HUES48 (cell line): ENCODE measurements around the gene NTM.
"Not testable (repeated sequence)": the region's sequence is repeated elsewhere in the genome, so short reads cannot be mapped to it uniquely, and the experiment has no call there.

ENCODE experiments used
- H3K27ac ChIP-seq: one replicate; pipeline ENCODE4 v1.7.0; 2013; ENCODE audit warnings: low read depth, low read length, inconsistent platforms
- H3K27me3 ChIP-seq: 2 replicates; pipeline ENCODE4 v1.6.1; 2013; ENCODE audit warnings: mild to moderate bottlenecking, low read length; ENCODE audit not compliant: control insufficient read depth, insufficient read depth
- H3K36me3 ChIP-seq: 2 replicates; pipeline ENCODE4 v1.6.1; 2013; ENCODE audit warnings: low read length; ENCODE audit not compliant: control insufficient read depth, insufficient read depth
- H3K4me1 ChIP-seq: 2 replicates; pipeline ENCODE4 v1.6.1; 2013; ENCODE audit warnings: mild to moderate bottlenecking, low read length; ENCODE audit not compliant: control insufficient read depth, insufficient read depth
- H3K4me3 ChIP-seq: 2 replicates; pipeline ENCODE4 v1.5.1; 2013; ENCODE audit warnings: mild to moderate bottlenecking, low read depth, low read length
- H3K9ac ChIP-seq: 2 replicates; pipeline ENCODE4 v1.6.1; 2013; ENCODE audit warnings: mild to moderate bottlenecking, low read depth, low read length, moderate library complexity
- H3K9me3 ChIP-seq: 2 replicates; pipeline ENCODE4 v1.6.1; 2013; ENCODE audit warnings: low read length; ENCODE audit not compliant: control insufficient read depth, insufficient read depth

Gene NTM

GRCh38 chr11:131481303-131481702, 110.9 kb downstream of the NTM start:
- H3K9ac ChIP-seq, result no peak overlapping the region
- H3K4me3 ChIP-seq, result no peak overlapping the region
- no peaks in the 10 kb centered on the region for H3K36me3 ChIP-seq
- H3K9me3 ChIP-seq, result no peaks in the 10 kb centered on the region
- no peak overlapping the region for H3K27ac ChIP-seq
- no peaks in the 10 kb centered on the region for H3K27me3 ChIP-seq
- H3K4me1 ChIP-seq, result peaks cover 8% of the 10 kb centered on the region

- H3K36me3 ChIP-seq, result no peaks in the 10 kb centered on the region
- H3K4me3 ChIP-seq, result no peak overlapping the region
- H3K4me1 ChIP-seq, result peaks cover 8% of the 10 kb centered on the region
- no peak overlapping the region for H3K27ac ChIP-seq
- no peaks in the 10 kb centered on the region for H3K9me3 ChIP-seq
- H3K9ac ChIP-seq, result no peak overlapping the region
- H3K27me3 ChIP-seq, result no peaks in the 10 kb centered on the region
Observed at GRCh38 chr11:131481971-131482370, 111.6 kb downstream of the NTM start.

- Histone ChIP-seq H3K4me1 (peaks cover 8% of the 10 kb centered on the region), H3K36me3 (no peaks in the 10 kb centered on the region), H3K4me3 (no peak overlapping the region), H3K27me3 (no peaks in the 10 kb centered on the region), H3K9ac (no peak overlapping the region), H3K27ac (no peak overlapping the region), H3K9me3 (no peaks in the 10 kb centered on the region)
Observed at GRCh38 chr11:131483453-131483852, 113.0 kb downstream of the NTM start.

- Histone ChIP-seq H3K27ac (no peak overlapping the region), H3K9me3 (no peaks in the 10 kb centered on the region), H3K4me3 (no peak overlapping the region), H3K27me3 (no peaks in the 10 kb centered on the region), H3K36me3 (no peaks in the 10 kb centered on the region), H3K4me1 (peaks cover 11% of the 10 kb centered on the region), H3K9ac (no peak overlapping the region)
Observed at GRCh38 chr11:131483877-131484276, 113.5 kb downstream of the NTM start.

- Histone ChIP-seq H3K4me1 (peaks cover 20% of the 10 kb centered on the region), H3K9me3 (no peaks in the 10 kb centered on the region), H3K27me3 (no peaks in the 10 kb centered on the region), H3K27ac (no peak overlapping the region), H3K4me3 (no peak overlapping the region), H3K36me3 (no peaks in the 10 kb centered on the region), H3K9ac (no peak overlapping the region)
Observed at GRCh38 chr11:131486100-131486499, 115.7 kb downstream of the NTM start.

GRCh38 chr11:131486937-131487635, 116.7 kb downstream of the NTM start:
- H3K36me3 ChIP-seq, result no peaks in the 10 kb centered on the region
- no peaks in the 10 kb centered on the region for H3K27me3 ChIP-seq
- H3K27ac ChIP-seq, result no peak overlapping the region

GRCh38 chr11:131488238-131488637, 117.8 kb downstream of the NTM start:
- Histone ChIP-seq H3K27ac (no peak overlapping the region), H3K9me3 (no peaks in the 10 kb centered on the region), H3K4me1 (peaks cover 20% of the 10 kb centered on the region), H3K4me3 (no peak overlapping the region), H3K9ac (no peak overlapping the region), H3K36me3 (no peaks in the 10 kb centered on the region), H3K27me3 (no peaks in the 10 kb centered on the region)

More at GRCh38 chr11:131486937-131487635, 116.7 kb downstream of the NTM start:
- no peak overlapping the region for H3K9ac ChIP-seq
- no peaks in the 10 kb centered on the region for H3K9me3 ChIP-seq
- H3K4me1 ChIP-seq, result peaks cover 20% of the 10 kb centered on the region
- no peak overlapping the region for H3K4me3 ChIP-seq

GRCh38 chr11:131491503-131491902, 121.1 kb downstream of the NTM start:
- no peak overlapping the region for H3K9ac ChIP-seq
- no peaks in the 10 kb centered on the region for H3K9me3 ChIP-seq
- peaks cover 13% of the 10 kb centered on the region for H3K4me1 ChIP-seq
- H3K4me3 ChIP-seq, result no peak overlapping the region
- no peaks in the 10 kb centered on the region for H3K36me3 ChIP-seq
- H3K27me3 ChIP-seq, result no peaks in the 10 kb centered on the region
- H3K27ac ChIP-seq, result no peak overlapping the region

- H3K4me3 ChIP-seq, result no peak overlapping the region
- no peak overlapping the region for H3K27ac ChIP-seq
- H3K36me3 ChIP-seq, result no peaks in the 10 kb centered on the region
- peaks cover 10% of the 10 kb centered on the region; the same call in 1 of the 2 replicates for H3K4me1 ChIP-seq
- H3K27me3 ChIP-seq, result no peaks in the 10 kb centered on the region
- H3K9me3 ChIP-seq, result no peaks in the 10 kb centered on the region
- H3K9ac ChIP-seq, result no peak overlapping the region
Observed at GRCh38 chr11:131495423-131495822, 125.0 kb downstream of the NTM start.

GRCh38 chr11:131497686-131498085, 127.3 kb downstream of the NTM start:
- H3K27me3 ChIP-seq, H3K4me1 ChIP-seq: not testable (repeated sequence)

GRCh38 chr11:131498631-131499160, 128.3 kb downstream of the NTM start:
- H3K9ac ChIP-seq, result no peak overlapping the region
- no peaks in the 10 kb centered on the region for H3K9me3 ChIP-seq
- H3K4me3 ChIP-seq, result no peak overlapping the region
- peaks cover 12% of the 10 kb centered on the region; the same call in 1 of the 2 replicates for H3K4me1 ChIP-seq
- H3K27me3 ChIP-seq, result no peaks in the 10 kb centered on the region
- no peaks in the 10 kb centered on the region for H3K36me3 ChIP-seq
- H3K27ac ChIP-seq, result no peak overlapping the region

More at GRCh38 chr11:131497686-131498085, 127.3 kb downstream of the NTM start:
- not testable (repeated sequence) for H3K36me3 ChIP-seq, H3K9me3 ChIP-seq, H3K9ac ChIP-seq, H3K4me3 ChIP-seq, H3K27ac ChIP-seq
